ENCODE results near the gene ANKEF1. TPM values are rescaled to one million over a fixed set of nuclear protein-coding genes. Genes with fewer than 3 reads are reported as not detected.

Gene ANKEF1
- total RNA-seq, 1 experiment from 2014 or later = 11.6 TPM

DNA sequence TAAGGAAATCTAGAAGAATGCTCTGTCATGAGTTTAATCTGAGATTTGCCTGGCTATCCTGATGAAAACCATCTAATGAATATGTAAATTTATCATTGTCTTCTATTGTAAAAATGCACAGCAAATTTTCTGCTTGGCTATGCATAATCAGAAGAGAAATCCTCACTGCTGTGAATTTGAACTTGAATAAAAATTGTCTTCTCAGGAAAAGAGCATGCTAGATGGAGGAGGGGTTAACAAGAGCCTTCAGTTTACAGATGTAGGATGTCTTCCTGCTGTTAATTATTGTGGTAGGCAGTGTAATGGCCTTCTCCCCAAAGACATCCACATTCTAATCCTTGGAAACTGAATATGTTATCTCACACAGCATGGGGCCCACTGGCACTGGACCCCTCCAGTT is 45.8 kb downstream of the ANKEF1 start:
- H3K4me1 ChIP-seq (ENCODE audit: insufficient read depth, low read length) = peaks cover 27% of the 10 kb centered on the region
- ATAC-seq (no peak), DNase-seq (no peak)
- peaks cover 5% of the 10 kb centered on the region for H3F3A ChIP-seq (ENCODE audit: low read length, unreplicated experiment)
- no peak overlapping the region for H2AFZ ChIP-seq (ENCODE audit: low read length)
- no peak overlapping the region for H3K4me2 ChIP-seq (ENCODE audit: low read length)
- POLR2A ChIA-PET (ENCODE audit: unreplicated experiment) = no interaction called here
- peaks cover 4% of the 10 kb centered on the region; the same call in 1 of the 2 replicates for H3K27me3 ChIP-seq (ENCODE audit: low read length)
- H3K9me3 ChIP-seq (ENCODE audit: low read length) = no peaks in the 10 kb centered on the region
- BruUV-seq (replicated peaks) = no TSS peak
- intact Hi-C loops (cut with micrococcal nuclease) = no loop called here
- no peak overlapping the region for H3K27ac ChIP-seq (ENCODE audit: low read length)
- no peak overlapping the region for H3K9ac ChIP-seq (ENCODE audit: low read length)
- TF ChIP-seq, protein P1, sequence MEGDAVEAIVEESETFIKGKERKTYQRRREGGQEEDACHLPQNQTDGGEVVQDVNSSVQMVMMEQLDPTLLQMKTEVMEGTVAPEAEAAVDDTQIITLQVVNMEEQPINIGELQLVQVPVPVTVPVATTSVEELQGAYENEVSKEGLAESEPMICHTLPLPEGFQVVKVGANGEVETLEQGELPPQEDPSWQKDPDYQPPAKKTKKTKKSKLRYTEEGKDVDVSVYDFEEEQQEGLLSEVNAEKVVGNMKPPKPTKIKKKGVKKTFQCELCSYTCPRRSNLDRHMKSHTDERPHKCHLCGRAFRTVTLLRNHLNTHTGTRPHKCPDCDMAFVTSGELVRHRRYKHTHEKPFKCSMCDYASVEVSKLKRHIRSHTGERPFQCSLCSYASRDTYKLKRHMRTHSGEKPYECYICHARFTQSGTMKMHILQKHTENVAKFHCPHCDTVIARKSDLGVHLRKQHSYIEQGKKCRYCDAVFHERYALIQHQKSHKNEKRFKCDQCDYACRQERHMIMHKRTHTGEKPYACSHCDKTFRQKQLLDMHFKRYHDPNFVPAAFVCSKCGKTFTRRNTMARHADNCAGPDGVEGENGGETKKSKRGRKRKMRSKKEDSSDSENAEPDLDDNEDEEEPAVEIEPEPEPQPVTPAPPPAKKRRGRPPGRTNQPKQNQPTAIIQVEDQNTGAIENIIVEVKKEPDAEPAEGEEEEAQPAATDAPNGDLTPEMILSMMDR (conservative IDR thresholded peaks at IDR 0.05; ENCODE audit: low read depth, low read length) = no peak
- TF ChIP-seq EZH2phosphoT487 (IDR thresholded peaks at IDR 0.05; ENCODE audit: borderline replicate concordance, low read length) = no peak
- no peak for TF ChIP-seq EZH2 (IDR thresholded peaks at IDR 0.05; ENCODE audit: low read length, unreplicated experiment)
- no peaks in the 10 kb centered on the region for H4K20me1 ChIP-seq (ENCODE audit: low read length)
- CTCF ChIA-PET = no interaction called here
- no peaks in the 10 kb centered on the region for H3K79me2 ChIP-seq (ENCODE audit: low read length)
- H3K4me3 ChIP-seq (ENCODE audit: low read length) = no peak overlapping the region
- no peaks in the 10 kb centered on the region for H3K9me2 ChIP-seq (replicated peaks; ENCODE audit: low read length)
- H3K36me3 ChIP-seq (ENCODE audit: low read depth, low read length) = no peaks in the 10 kb centered on the region

DNA sequence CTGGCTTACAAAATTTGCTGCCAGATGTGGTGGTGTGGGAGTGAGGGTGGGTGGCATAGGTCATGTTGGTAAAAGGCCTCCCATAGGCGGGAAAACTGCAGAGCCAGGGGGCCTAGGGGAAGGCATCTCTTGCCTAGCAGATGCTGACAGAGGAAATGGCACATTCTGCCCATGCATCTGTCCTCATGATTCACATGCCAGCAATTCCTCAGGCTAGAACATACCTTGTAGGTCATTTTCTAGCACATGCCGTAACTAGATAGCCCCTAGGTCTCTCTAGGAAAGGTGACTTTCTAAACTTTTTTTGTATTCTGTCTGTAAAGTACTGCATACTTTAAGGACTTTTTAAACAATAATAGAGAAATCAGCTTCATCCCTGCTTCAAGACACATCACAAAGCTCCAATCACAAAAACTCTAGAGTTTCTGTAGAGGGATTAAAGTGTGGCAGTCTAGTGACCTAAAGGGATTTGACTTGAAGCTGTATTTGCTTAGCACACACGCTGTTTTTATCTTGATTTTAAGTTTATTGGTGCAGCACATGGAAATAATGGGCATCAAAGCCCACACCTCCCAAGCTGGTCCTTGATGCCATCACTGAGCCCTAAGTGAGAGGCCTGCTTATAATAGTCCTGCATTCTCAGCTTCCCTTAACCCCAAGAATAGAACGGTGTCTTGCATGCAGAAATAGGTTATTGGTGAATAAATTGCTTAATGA is 55.2 kb downstream of the ANKEF1 start:
- TF ChIP-seq EZH2phosphoT487 (IDR thresholded peaks at IDR 0.05; ENCODE audit: borderline replicate concordance, low read length) = no peak
- no peak for TF ChIP-seq EZH2 (IDR thresholded peaks at IDR 0.05; ENCODE audit: low read length, unreplicated experiment)
- TF ChIP-seq, protein P1 (conservative IDR thresholded peaks at IDR 0.05; ENCODE audit: low read depth, low read length) = no peak
- no peaks in the 10 kb centered on the region for H3F3A ChIP-seq (ENCODE audit: low read length, unreplicated experiment)
- no peaks in the 10 kb centered on the region for H3K36me3 ChIP-seq (ENCODE audit: low read depth, low read length)
- no peaks in the 10 kb centered on the region for H3K9me2 ChIP-seq (replicated peaks; ENCODE audit: low read length)
- ATAC-seq (no peak), DNase-seq (no peak)
- no peak overlapping the region for H2AFZ ChIP-seq (ENCODE audit: low read length)
- ChIA-PET POLR2A (ENCODE audit: unreplicated experiment) (no interaction called here), CTCF (interaction anchor here (0.6 to 1.6 kb wide), 5 partner anchors 13 to 473 kb away, joined by 3 to 36 read pairs (median 8); no protein-coding TSS in a partner anchor)
- no peak overlapping the region for H3K4me3 ChIP-seq (ENCODE audit: low read length)
- H3K79me2 ChIP-seq (ENCODE audit: low read length) = no peaks in the 10 kb centered on the region
- no peak overlapping the region for H3K4me2 ChIP-seq (ENCODE audit: low read length)
- H3K27ac ChIP-seq (ENCODE audit: low read length) = no peak overlapping the region
- H3K9me3 ChIP-seq (ENCODE audit: low read length) = no peaks in the 10 kb centered on the region
- no peak overlapping the region for H3K9ac ChIP-seq (ENCODE audit: low read length)
- intact Hi-C loops (cut with micrococcal nuclease) = loop anchor here (1.0 to 5.0 kb wide), 4 partner anchors 13 to 1452 kb away; no protein-coding TSS in a partner anchor
- no TSS peak for BruUV-seq (replicated peaks)
- H3K4me1 ChIP-seq (ENCODE audit: insufficient read depth, low read length) = peaks cover 19% of the 10 kb centered on the region
- H4K20me1 ChIP-seq (ENCODE audit: low read length) = no peaks in the 10 kb centered on the region
- peaks cover 6% of the 10 kb centered on the region; the same call in 1 of the 2 replicates for H3K27me3 ChIP-seq (ENCODE audit: low read length)

Measured in PC-3 (cell line).